Activated T-helper 1 cell treated with anti-CD3 and anti-CD28 coated beads, Interleukin-12 subunit alpha, Interleukin-12 subunit beta, Interleukin-2, Interleukin-4 antibody, amounts not matched to agents 30 ng/mL and 10 ng/mL and 1 ng/mL, durations not matched to agents 14 hours and 24 hours and 36 hours (primary cell): ENCODE results near the gene RBPMS2. TPM values are rescaled to one million over a fixed set of nuclear protein-coding genes. Genes with fewer than 3 reads are reported as not detected.

Experiments used
- DNase-seq: peaks from one replicate; pipeline ENCODE4 v3.0.0; 2021; ENCODE audit warnings: low spot score
- H3K27ac Mint-ChIP-seq: one replicate; pipeline ENCODE4 v1.8.0; 2021; ENCODE audit warnings: mild to moderate bottlenecking, mixed read lengths
- H3K27me3 Mint-ChIP-seq: one replicate; pipeline ENCODE4 v1.8.0; 2022; ENCODE audit warnings: mild to moderate bottlenecking, moderate library complexity, mixed read lengths; ENCODE audit not compliant: insufficient read depth
- H3K36me3 Mint-ChIP-seq: one replicate; pipeline ENCODE4 v1.8.0; 2021; ENCODE audit warnings: low read depth, mixed read lengths
- H3K4me1 Mint-ChIP-seq: one replicate; pipeline ENCODE4 v1.8.0; 2021; ENCODE audit warnings: low read depth, mixed read lengths
- H3K4me3 Mint-ChIP-seq: one replicate; pipeline ENCODE4 v1.8.0; 2021; ENCODE audit warnings: mild to moderate bottlenecking, moderate library complexity, mixed read lengths
- H3K9me3 Mint-ChIP-seq: one replicate; pipeline ENCODE4 v1.8.0; 2021; ENCODE audit warnings: mixed read lengths
- intact Hi-C: fragments of 100-400 bp; cut with micrococcal nuclease; formaldehyde crosslinking; loops from one replicate; pipeline ENCODE4 v1.15.1; 2024
- total RNA-seq: library from RNA; stranded (reverse); gene quantifications from 2 replicates; pipeline ENCODE4 v1.2.3, GENCODE V29; 2022

The RBPMS2 gene
- total RNA-seq, 1 donor from 2014 or later = 0.10 TPM

DNA sequence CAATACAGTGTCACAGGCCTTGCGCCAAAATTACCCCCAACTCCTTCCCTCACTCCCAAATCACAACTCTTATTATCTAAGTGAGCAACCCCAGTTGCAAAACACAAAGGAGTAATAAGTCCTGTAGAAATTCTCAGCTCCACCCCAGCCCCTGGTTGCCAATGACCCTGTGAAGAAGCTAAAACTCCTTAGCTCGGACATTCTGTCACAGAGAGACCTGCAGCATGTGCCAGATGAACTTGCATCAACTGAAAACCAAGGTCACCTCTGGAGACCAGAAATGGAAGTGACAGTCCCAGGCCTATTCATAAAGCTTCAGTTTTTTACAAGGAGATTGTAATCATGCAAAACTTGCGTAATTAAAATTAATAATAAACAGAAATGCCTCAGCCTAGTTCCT lies 55.2 kb downstream of the RBPMS2 start:
- no peaks in the 10 kb centered on the region for H3K36me3 Mint-ChIP-seq
- intact Hi-C loops = no loop called here
- DNase-seq = no peak

DNA sequence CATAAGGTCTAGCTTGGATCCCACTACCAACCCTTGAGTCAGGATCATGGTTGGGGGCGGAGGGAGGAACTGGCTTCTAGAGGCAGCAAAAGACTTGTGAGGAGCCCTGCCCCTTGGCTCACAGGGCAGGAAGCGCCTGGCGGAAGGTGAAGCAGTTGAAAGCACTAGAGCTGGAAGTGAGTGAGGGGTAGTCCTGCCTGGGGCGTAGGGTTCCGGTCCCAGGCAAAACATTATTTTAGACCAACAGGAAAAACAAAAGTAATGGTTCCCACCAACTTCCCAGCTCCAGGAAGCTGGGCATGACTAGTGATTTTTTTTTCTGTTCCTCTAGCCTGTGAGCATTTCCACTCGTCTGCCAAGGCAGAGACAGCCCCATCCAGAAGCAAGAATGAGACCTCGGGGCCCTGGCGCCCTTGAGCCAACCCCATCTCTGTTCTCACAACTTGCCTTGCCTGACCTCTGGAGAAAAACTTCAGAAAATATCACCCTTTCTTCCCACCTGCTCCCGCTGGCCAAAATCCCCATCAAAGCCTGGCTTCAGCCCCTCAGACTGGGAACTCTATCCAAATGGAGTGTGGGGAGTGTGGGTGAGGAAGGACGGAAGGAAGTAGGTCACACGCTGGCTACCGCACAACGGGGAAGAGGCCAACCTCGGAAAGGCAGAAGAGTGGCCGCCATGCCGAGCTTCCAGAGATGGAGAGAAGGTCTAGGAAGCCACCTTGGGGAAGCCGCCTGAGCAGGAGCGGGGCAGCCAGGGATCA lies 57.5 kb downstream of the RBPMS2 start:
- H3K9me3 Mint-ChIP-seq = no peaks in the 10 kb centered on the region
- H3K36me3 Mint-ChIP-seq = no peaks in the 10 kb centered on the region
- intact Hi-C loops = no loop called here
- no peak overlapping the region for H3K27ac Mint-ChIP-seq
- peaks cover 6% of the 10 kb centered on the region for H3K4me1 Mint-ChIP-seq
- no peak for DNase-seq
- H3K27me3 Mint-ChIP-seq = no peaks in the 10 kb centered on the region
- no peak overlapping the region for H3K4me3 Mint-ChIP-seq

More for the DNA sequence above, 55.2 kb downstream of the RBPMS2 start:
- H3K27ac Mint-ChIP-seq = no peak overlapping the region
- H3K4me3 Mint-ChIP-seq = no peak overlapping the region
- H3K9me3 Mint-ChIP-seq = no peaks in the 10 kb centered on the region
- no peaks in the 10 kb centered on the region for H3K27me3 Mint-ChIP-seq
- peaks cover 6% of the 10 kb centered on the region for H3K4me1 Mint-ChIP-seq

DNA sequence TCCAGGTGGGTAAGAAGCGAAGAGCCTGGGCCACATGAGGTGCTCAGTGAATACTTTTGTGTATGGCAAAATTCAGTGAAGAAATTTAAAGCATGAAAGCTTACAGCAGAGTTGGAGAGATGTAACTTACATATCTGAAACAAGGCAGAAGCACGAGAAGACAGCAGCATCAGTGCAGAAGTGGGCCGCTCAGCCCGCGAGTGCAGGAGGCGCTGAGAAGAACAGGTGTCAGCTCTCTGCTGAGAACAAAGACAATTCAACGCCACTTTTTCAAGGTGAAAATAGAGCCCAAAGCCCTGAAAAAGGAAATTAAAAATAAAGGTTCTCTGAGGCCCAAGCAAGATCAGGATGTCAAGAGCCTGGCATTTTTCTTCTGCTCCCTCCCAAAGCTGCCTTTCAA lies 58.3 kb downstream of the RBPMS2 start:
- H3K9me3 Mint-ChIP-seq = no peaks in the 10 kb centered on the region
- H3K4me3 Mint-ChIP-seq = no peak overlapping the region
- DNase-seq = no peak
- no peak overlapping the region for H3K27ac Mint-ChIP-seq
- no peaks in the 10 kb centered on the region for H3K27me3 Mint-ChIP-seq
- intact Hi-C loops = no loop called here
- H3K36me3 Mint-ChIP-seq = no peaks in the 10 kb centered on the region
- H3K4me1 Mint-ChIP-seq = peaks cover 6% of the 10 kb centered on the region

DNA sequence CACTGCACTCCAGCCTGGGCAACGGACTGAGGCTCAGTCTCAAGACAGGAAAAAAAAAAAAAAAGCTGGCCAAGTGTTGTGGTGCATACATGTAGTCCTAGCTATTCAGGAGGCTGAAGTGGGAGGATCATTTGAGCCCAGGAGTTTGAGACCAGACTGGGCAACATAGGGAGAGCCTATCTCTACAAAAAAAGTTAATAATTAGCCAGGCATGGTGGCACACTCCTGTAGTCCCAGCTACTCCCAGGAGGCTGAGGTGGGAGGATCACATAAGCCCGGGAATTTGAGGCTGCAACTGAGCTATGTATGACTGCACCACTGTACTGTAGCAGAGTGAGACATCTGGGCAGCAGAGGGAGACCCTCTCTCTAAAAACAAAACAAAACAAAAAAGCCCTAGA lies 58.9 kb downstream of the RBPMS2 start:
- Mint-ChIP-seq H3K36me3 (no peaks in the 10 kb centered on the region), H3K27me3 (no peaks in the 10 kb centered on the region), H3K4me1 (peaks cover 6% of the 10 kb centered on the region), H3K27ac (no peak overlapping the region), H3K4me3 (no peak overlapping the region), H3K9me3 (no peaks in the 10 kb centered on the region)
- intact Hi-C loops = no loop called here
- no peak for DNase-seq

DNA sequence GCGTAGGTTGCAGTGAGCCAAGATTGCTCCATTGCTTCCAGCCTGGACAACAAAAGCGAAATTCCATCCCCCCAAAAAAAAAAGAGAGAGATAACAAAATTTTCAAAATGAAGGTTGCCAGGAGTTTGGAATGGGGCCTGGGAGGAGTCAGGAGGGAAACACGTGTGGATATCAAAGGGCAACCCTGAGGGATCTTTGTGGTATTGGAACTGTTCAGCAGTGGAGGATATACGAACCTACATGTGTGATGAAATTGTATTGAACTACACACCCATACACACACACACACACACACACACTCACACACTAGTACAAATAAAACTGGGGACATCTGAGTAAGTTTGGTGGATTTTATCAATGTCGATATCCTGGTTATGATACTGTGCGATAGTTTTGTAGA lies 61.8 kb downstream of the RBPMS2 start:
- intact Hi-C loops = no loop called here
- H3K4me1 Mint-ChIP-seq = peaks cover 13% of the 10 kb centered on the region
- no peak for DNase-seq
- no peak overlapping the region for H3K27ac Mint-ChIP-seq
- H3K36me3 Mint-ChIP-seq = no peaks in the 10 kb centered on the region
- H3K27me3 Mint-ChIP-seq = no peaks in the 10 kb centered on the region
- no peak overlapping the region for H3K4me3 Mint-ChIP-seq
- no peaks in the 10 kb centered on the region for H3K9me3 Mint-ChIP-seq

DNA sequence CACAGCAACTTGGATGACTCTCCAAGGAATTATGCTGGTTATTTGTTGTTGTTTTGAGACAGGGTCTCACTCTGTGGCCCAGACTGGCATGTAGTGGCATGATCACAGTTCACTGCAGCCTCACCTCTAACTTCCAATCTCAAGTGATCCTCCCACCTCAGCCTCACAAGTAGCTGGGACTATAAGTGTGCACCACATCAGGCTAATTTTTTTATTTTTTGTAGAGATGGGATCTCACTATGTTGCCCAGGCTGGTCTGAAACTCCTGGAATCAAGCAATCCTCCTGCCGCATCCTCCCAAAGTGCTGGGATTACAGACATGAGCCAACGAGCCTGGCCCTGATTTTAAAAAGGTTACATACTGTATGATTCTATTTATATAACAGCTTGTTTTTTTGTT lies 63.0 kb downstream of the RBPMS2 start:
- intact Hi-C loops = no loop called here
- H3K9me3 Mint-ChIP-seq = no peaks in the 10 kb centered on the region
- no peak overlapping the region for H3K4me3 Mint-ChIP-seq
- H3K4me1 Mint-ChIP-seq = peaks cover 7% of the 10 kb centered on the region
- no peak overlapping the region for H3K27ac Mint-ChIP-seq
- no peak for DNase-seq
- H3K36me3 Mint-ChIP-seq = no peaks in the 10 kb centered on the region
- peaks cover 4% of the 10 kb centered on the region for H3K27me3 Mint-ChIP-seq

DNA sequence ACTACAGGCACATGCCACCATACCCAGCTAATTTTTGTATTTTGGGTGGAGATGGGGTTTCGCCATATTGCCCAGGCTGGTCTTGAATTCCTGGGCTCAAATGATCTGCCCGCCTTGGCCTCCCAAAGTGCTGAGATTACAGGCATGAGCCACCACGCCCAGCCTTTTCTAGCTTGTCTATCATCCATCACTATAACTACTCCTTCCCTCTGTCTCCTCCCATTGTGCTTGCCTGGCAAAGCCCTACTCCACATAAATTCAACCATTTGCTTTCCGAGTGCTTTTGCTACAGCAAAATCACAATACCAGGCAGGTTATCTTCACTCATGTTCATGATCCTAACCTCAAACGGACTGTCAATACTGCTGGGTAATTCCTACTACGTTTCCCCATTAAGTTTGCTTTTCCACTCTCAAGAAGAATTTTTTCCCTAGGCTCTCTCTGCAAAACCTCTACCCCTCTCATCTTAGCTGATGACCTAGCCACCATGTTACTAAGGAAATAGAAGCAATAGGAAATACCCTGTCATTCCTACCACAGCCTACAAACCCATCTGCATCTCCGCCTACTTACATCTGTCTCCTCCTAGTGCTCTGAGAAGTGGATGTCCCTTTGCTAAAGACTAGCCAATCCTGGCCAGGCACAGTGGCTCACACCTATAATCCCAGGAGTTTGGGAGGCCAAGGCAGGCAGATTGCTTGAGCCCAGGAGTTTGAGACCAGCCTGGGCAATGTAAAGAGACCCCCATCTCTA lies 64.5 kb downstream of the RBPMS2 start:
- H3K9me3 Mint-ChIP-seq = no peaks in the 10 kb centered on the region
- H3K4me1 Mint-ChIP-seq = peaks cover 7% of the 10 kb centered on the region
- H3K36me3 Mint-ChIP-seq = no peaks in the 10 kb centered on the region
- peaks cover 4% of the 10 kb centered on the region for H3K27me3 Mint-ChIP-seq
- no peak for DNase-seq
- H3K4me3 Mint-ChIP-seq = no peak overlapping the region
- H3K27ac Mint-ChIP-seq = no peak overlapping the region
- intact Hi-C loops = no loop called here

DNA sequence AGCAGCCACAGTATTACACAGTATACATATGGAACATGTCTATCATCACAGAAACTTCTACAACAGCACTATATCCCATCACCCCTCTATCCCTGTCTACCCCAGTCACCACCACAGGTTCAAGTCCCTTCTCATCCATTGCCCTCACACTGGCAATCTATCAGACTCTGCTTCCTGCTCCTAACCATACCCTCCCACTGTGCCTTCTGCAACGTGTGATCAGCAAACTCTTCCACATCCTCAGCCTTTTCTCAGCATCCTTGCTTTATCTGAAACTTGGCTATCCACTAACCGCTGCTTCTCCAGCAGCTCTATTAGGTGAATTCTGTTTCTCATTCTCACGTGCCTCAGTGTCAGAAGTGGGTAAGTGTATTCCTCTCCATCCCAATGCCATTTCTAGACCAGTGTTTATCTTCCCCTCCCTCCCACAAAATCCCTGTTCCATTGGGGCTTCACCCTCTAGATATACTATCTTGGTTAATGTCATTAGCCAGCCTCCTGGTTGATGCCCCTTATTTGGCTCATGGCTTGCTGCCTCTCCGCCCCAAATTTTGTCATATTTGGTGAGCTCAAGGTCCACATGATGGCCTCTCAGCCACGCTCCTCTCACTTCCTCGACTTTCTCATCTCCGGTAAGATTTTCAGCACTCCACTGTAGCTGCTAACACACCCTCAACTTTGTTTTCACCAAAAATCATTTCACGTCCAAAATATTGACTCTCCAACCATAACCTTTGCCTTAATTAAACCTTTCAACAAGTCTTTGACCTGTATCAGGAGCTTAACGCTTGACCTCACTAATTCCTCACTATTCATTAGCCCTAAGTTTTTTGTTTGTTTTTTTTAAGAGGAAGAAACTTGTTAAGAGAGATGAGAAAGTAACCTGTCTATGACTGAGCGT lies 69.1 kb downstream of the RBPMS2 start:
- intact Hi-C loops = no loop called here
- peaks cover 26% of the 10 kb centered on the region for H3K4me1 Mint-ChIP-seq
- no peak overlapping the region for H3K27ac Mint-ChIP-seq
- H3K27me3 Mint-ChIP-seq = peaks cover 4% of the 10 kb centered on the region
- H3K36me3 Mint-ChIP-seq = peaks cover 5% of the 10 kb centered on the region
- H3K9me3 Mint-ChIP-seq = no peaks in the 10 kb centered on the region
- DNase-seq = no peak
- no peak overlapping the region for H3K4me3 Mint-ChIP-seq

DNA sequence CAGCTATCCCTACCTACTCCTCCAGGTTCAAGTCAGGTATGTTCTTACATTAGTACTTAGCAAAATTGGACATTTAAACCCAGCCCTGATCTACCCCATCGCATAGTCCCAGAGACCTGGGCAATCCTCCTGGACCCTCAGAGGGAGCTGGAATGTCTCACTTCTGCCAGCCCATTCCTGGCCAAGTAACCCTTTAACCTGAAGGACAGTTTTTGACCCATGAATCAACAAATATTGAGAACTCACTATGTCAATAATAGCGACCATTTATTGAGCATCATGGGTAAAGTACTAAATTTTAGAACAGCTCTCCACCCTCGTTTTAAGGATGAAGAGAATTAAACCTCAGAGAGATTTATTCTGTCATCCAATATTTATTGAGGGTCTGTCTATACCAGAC lies 70.4 kb downstream of the RBPMS2 start:
- intact Hi-C loops = no loop called here

DNA sequence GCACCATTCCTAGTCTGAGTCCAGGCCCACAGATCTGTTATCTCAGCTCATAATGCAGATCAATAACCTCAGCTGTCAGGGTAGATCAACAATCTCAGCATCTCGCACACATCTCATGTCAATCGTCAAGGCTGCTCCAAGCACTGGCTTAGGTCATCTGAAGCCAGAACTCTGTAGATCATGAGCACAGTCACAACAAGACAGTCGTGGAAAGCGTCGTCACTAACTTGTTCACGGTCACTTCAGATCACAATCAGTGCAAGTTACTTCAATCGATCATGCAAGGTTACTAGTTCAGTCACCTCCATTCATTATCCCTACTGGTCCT lies 71.8 kb downstream of the RBPMS2 start:
- H3K9me3 Mint-ChIP-seq = no peaks in the 10 kb centered on the region
- H3K4me3 Mint-ChIP-seq = peak overlapping the region; percentile 82
- peaks cover 45% of the 10 kb centered on the region for H3K4me1 Mint-ChIP-seq
- DNase-seq = no peak
- intact Hi-C loops = loop anchor here (1.0 to 5.0 kb wide), 7 partner anchors 28 to 541 kb away; partner anchors contain the start of genes PIF1, PPIB and TRIP4
- peaks cover 4% of the 10 kb centered on the region for H3K27me3 Mint-ChIP-seq
- H3K36me3 Mint-ChIP-seq = peaks cover 13% of the 10 kb centered on the region
- peak overlapping the region; percentile 74 for H3K27ac Mint-ChIP-seq

More for the DNA sequence above, 70.4 kb downstream of the RBPMS2 start:
- peaks cover 4% of the 10 kb centered on the region for H3K27me3 Mint-ChIP-seq
- H3K27ac Mint-ChIP-seq = no peak overlapping the region
- H3K4me1 Mint-ChIP-seq = peaks cover 31% of the 10 kb centered on the region
- H3K9me3 Mint-ChIP-seq = no peaks in the 10 kb centered on the region
- H3K4me3 Mint-ChIP-seq = no peak overlapping the region
- DNase-seq = no peak
- peaks cover 10% of the 10 kb centered on the region for H3K36me3 Mint-ChIP-seq

DNA sequence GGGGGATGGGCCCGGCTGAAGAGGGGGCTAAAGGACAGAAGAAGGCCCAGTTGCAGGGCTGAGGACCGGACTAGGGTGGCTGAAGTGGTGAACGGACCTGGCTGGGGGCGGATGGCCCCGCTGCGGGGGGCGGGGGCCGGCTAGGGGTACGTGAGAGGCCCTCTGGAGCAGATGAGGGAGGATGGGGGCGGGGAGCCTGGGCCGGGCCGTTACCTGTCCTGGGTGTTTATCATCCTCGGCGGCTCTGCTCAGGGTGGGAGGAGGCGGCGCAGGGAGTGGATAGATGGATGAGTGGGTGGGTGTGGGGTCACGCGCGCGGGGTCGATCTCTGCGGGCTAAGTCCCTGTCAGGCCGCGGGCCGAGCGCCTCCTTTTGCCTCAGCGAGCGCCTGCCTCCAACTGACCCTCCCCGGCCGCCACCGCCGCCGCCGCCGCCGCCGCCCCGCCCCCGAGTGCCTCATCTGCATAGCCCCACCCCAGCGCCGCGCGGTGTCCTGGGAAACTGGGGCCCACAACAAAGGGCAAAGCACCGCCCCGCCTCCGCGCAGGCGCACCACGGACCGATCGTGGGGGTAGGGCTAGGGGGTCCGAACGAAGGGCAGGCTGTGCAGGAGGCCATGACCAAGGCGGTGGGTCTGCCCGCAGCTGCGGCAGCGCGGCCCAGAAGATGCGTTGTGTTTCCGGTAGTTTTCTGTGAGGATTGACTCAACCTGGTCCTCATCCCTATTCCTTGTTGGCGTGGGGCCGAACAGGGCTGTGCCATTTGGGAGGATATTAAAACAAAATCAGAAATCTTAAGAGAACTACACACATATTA lies 72.4 kb downstream of the RBPMS2 start:
- Mint-ChIP-seq H3K36me3 (peaks cover 13% of the 10 kb centered on the region), H3K9me3 (no peaks in the 10 kb centered on the region), H3K27me3 (peaks cover under 1% of the 10 kb centered on the region), H3K4me3 (peak overlapping the region; percentile 82), H3K4me1 (peaks cover 51% of the 10 kb centered on the region), H3K27ac (peak overlapping the region; percentile 78)
- DNase-seq = peak; percentile 93
- intact Hi-C loops = loop anchor here (1.0 to 5.0 kb wide), 7 partner anchors 28 to 540 kb away; partner anchors contain the start of genes PIF1, PPIB and TRIP4
